NCI-H146 treated with DMSO at 0.1 percent for 48 hours (cell line): ENCODE results near the gene EEIG1.

ENCODE experiments used
- DNase-seq: peaks from one replicate; lab custom pipeline; 2025; ENCODE audit not compliant: unreplicated experiment; lab: John Stamatoyannopoulos, UW

EEIG1 gene

DNA sequence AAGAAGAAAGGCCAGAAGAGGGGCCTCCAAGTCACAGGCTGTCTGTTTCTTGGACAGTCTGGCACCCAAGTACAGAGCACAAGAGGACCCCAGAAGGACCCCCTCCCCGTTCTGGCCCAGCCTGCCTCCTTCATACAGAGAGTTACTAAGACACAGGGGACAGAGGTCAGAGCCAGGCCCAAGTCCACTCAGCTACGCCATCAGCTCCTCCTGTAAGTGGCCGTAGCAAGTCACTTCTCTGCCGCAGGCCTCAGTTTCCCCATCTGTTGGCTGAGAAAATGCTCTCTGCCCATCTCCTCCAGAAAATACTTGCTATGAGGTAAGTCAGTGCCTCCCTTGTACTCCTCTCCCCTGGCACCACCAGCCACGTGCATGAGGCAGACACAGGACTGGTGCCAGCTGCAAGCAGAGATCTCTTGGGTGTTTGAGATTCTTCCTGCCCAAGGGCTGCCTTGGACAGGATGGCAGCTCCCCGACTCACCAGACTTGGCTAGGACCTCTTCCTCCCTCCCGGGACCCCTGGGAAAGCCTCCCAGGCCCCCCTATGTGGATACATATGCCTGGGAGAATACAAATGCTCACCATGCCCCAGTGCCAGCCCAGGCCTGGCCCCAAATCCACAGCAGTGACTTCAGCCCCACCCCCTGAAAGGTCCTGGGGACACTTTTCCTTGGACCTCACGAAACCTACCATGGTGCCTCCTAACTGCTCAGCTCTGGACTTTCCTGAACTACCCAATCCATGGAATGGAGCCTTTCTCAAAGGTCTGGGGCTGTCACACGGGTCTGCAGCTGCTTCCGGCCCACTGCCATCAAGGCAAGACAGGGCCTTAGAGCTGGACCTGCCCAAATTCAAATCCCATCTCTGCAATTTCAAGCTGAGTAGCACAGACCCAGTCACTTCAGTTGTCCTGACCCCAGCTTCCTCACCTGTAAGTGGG is 5.1 kb downstream of the EEIG1 start:
- DNase-seq, result no peak

DNA sequence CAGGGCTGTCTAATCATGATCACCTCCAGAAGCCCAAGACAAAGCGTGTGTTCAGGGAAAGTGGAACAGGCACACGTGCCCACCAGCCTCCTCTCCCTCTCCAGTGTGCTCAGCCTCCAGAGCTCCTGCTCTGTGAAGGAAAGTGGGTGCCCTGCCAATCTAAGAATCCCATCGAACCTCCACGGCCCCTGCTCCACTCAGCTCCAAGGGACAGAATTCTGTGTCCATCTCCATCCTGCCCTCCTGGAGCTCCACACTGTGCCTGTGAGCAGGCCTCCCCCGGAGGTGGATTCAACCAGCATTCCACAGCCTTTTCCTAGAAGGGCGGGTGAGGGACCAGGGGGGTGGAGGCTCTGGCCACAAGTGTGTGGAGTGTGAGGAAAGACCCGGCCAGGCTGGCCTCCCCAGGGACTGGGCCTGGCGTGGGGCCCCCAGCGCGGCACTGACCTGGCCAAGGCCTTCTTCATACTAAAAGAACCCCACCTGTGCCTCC is 6.0 kb downstream of the EEIG1 start:
- DNase-seq, result no peak

DNA sequence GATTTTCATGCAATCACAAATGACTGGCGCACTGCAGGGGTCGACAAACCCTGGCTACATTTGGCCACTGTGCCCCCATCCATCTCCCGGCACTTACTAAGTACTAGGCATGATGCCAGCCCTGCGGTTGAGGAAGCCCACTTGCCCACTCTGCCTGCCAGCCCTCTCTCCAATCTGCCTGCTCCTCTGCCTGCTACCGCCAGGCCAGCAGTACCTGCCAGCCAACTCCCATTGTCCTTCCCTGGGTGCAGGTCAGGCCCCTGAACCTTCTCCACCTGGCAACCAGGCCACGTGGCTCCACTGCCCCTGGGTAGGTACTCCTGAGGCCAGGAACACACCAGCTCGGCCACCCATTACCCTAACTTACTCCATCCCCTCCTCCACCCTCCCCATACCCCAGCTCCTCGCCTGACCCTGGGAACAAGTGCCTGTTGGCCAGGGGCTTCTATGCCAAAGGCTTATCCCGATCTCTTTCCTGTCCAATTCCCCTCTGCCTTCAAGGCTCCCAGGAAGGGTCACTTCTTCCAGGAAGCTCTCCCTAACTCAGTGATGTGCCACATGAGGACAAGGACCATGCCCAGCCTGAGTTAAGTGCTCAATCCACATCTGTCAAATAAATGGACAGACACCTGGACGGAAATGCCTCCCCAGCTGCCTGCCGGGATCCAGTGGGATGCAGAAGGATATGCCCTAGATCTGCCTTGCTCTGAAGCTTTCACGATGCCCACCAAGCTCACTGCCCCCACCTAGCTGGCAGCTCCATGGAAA is 6.6 kb downstream of the EEIG1 start:
- DNase-seq, result no peak

DNA sequence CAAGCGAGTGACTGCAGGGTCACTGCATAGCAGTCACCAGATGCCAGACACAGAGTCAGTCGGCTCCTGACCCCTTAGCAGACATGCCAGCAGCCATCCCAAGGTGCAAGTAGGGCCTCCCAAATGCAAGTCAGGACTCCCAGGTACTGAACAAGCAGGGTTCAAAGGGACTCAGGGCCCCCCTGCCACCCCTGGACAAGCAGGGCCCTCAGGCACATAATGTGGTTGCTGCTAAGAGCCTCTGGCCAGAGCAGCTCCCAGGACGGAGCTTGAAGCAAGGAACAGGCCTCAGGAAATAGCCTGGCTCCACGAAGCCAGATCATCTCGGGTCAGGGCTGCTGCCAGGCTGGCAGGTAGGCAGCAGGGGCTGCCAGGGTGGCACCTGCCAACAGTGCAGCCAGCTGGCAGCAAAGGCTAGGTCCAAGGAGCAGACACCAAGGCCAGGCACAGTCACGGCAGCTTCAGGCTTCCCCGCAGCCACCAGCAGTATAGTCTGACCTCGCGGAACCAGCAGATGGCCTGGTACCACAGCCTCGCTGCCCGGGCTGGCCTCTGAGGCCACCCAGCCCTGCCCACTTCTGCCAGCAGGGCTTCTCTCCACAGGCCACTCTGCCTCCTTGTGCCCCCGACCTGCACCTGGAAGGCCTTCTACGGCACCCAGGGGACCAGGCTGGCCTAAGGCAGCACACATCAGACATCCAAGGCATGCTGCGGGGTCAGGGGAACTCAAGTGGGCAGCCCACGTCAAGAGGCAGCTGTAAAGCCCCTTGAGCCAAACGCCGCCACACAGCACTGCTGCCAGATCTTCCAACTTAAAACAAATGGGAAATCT is 7.4 kb downstream of the EEIG1 start:
- no peak for DNase-seq

DNA sequence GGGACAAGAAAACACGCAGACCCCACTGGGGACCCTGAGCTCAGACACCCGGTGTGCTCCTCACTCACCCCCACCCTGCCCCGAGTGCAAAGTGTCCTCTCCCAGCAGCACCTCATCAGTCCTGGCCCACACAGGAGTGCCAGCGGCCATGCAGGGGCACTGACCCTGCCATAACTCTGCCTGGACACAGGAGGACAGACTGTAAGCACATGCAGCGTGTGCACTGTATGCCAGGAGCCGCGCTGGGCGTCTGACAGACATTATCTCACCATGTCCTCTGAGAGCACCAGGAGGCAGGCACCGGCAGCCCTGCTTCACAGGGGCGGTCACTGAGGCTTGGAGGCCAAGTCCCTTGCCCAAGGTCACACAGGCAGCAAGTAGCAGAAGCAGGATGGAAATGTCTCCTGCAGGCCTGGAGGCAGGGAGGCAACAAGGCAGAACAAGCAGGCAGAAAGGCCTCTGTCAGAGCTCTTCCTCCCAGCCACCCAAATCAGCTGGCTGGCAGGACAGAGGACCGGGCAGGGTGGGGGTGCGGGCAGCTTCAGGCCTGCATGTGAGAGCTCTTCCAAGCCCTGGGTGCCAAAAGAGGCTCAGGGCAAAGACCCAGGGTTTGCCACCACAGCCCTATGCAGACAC is 8.4 kb downstream of the EEIG1 start:
- DNase-seq, result no peak

DNA sequence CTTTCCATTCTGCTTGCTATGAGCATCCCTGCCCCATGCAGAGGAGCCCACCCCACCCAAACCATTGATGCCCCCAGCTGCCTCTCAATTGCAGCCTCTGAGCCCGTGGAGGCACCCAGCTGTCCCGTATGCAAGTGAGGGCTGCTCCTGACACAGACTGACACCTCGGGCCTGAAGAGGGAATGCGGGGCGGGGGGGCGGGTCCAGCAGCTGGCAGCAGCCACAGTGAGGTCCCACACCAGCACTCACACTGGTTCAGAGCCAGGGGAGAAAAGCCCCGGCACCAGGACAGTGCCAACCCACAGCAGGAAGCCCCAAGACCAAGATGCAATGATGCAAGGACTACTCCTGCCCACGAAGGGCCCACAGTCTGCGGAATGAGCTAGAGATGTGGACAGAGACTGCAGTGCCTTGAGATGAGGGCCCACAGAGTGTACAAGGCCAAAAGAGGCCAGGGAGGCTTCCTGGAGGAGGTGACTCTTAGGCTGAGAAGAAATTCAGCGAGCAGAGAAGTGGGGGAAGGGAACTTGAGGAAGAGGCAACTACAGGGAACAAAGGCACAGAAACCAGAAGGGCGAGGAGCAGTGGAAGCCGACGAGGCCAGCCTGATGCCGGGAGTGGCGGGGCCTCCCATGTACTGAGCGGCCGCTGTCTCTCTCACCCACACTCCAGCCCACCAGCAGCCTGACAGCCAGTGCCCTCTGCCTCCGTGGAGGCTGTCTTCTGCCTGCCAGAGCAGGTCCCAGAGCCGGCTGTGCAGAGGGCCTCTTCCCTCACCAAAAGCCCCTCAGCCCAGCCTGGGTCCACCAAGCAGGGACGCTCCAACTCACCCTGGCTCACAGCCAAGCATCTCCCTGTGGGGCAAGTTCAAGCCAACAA is 9.2 kb downstream of the EEIG1 start:
- no peak for DNase-seq

DNA sequence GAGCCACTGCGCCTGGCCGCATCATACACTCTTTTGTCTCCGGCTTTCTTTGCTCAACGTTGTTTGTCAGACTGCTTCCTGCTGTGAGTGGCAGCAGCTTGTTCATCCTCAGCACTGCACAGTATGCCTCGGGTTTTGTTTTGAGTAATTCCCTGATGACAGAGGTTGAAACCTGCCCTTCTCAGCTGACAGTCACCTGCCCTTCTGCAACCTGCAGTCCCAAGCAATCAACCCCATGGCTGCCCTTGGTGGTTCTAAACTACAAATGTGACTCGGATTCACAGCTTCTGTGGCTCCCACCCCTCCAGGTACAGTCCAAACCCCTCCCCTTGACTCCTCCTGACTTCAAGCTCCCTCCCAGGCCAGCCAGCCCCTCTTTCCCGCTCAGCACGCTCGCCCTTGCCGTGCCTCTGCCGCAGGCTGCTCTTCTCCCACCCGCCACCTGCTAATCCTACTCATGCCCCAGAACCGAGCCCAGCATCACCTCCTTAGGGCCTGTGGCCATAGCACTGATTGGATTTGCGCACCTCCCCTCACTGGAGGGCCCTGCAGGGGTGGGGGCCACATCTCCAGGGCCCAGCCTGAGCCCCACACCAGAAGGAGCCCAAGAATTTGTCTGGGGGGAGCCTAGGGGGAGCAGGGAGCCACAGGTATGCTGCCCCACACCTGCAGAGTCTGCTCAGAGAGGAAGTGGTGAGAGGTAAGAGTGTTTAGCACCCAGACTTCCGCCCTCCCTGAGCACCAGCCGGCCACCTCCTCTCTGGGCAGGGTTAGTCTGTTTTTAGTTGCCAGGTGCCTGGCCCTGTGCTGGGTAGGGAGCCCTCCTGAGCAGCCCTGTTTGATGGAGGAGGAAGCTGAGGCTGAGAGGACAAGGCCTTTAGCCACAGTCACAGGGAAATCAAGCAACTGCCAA is 10.1 kb downstream of the EEIG1 start:
- peak; percentile 92 for DNase-seq

DNA sequence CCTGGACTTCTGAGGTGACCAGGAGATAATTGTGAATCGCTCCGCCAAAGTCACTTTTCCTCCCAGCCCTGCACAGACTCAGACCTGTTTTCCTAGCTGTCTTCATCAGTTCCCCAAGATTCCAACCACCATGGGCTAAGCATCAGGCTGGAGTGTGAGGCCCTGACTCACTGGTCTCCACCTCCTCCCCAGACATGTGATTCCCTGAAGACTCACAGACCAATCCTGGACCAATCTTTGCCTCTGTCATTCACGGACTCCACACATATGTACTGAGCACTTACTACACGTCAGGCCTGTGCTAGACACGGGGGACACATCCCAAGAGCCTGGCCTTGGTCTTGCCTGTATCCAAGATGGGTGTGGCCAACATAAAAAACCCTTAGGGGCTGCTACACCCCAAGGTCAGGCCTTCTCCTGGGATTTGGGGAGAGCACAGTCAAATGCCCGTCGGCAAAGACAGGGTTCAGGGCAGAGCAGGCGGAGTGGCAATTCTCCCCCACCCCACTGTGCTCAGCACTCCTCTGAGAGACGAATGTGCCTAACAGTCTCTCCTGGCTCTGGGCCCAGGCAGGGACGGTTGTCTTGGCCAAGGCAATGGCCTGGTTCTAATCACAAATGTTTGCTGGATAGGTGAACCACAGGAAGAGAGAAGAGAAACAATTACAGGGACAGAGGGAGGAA is 11.9 kb downstream of the EEIG1 start:
- DNase-seq, result no peak

DNA sequence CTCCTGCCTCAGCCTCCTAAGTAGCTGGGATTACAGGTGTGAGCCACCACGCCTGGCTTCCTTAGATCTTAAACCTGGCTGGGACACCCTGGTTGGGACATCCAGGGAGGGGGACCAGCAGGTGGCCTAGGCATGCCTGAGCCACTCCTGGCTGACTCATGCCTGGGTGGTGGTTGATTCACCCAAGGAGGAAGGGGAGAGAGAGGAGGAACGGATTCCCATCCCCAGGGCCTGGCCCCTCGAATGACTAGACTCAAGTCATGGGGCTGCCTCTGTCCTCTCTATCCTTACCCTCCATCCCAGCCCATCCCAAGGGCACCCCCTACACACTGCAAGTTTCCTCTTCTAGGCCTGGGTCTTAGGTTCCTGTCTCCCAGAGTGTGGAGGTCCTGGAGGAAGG is 12.7 kb downstream of the EEIG1 start:
- DNase-seq, result no peak

DNA sequence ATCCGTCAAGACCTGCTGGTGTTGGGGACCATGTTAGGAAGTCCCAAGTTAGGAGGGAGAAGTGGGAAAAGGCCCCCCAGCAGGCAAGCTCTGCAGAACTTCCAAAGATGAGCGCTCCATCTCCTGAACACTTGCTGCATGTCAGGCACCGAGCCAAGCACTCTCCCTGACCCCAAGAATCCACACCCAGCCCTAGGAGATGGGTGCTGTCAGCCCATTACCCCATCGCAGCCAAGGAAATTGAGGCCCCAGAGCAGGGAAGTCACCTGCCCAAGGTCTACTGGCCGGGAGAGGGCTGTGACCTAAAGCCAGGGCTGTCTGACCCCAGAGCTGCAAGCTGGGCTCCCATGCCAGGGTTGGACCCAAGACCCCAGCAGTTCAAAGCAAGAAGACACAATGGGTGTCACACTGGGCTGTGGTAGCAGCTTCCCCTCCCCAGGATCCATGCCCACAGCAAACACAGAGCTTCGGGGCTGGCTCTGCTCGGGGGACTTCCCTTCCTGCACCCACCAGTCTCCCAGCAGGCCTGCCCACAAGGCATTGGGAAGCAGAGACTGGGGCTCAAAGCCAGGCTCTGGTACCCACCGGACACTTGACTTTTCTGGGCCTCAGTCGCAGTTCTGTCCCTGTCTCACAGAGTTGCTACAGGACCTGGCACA is 13.5 kb downstream of the EEIG1 start:
- DNase-seq, result no peak

DNA sequence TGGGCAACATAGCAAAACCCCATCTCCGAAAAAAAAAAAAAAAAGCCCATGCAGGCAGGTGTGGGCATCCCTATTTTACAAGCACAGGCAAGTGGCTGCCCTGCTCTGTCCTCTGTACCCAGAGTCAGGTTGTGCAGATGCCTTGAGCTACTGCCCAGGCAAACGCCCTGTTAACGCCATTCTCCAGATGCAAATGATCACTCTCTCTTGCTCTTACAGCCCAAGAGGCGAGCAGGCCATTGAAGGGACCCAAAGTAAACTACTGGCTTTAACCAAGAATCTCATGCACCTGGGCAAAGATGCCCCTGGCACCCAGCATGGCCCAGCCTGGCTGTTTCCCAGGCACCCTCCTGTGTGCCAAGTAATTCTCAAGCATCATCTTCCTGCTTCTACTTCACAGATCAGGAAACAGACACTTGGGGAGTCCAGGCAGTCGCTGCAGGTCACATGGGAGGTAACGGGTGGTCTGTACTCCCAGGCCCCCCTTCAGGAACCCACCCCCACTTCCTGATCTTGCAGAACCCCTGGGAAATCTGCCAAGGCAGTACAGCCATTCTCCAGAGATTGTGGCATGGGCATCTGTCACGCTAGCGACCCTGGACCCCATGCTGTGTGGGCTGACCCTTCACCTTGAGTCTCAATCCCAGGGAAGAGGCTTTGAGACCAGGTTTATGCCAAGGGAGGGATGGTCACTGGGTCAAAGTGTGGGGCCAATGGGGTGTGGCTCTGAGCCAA is 14.2 kb downstream of the EEIG1 start:
- DNase-seq, result no peak

DNA sequence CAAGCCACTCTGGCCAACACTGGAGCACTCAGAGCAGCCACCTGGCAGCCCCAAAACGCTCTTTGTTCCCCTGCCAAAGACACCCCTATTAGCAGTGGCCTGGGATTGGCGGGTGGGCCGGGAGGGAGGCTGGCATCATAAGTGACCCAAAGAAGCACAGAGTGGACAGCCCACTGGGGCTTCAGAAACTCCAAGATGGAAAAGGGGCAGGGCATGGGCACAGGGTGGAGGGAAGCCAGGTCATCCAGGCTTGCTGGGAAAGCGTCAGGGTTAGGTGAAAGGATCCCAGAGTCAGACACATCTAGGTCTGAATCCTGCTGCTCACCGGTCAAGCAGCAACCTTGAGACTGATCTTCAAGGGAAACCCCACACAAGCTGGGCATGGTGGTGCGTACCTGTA is 14.8 kb downstream of the EEIG1 start:
- DNase-seq, result no peak

DNA sequence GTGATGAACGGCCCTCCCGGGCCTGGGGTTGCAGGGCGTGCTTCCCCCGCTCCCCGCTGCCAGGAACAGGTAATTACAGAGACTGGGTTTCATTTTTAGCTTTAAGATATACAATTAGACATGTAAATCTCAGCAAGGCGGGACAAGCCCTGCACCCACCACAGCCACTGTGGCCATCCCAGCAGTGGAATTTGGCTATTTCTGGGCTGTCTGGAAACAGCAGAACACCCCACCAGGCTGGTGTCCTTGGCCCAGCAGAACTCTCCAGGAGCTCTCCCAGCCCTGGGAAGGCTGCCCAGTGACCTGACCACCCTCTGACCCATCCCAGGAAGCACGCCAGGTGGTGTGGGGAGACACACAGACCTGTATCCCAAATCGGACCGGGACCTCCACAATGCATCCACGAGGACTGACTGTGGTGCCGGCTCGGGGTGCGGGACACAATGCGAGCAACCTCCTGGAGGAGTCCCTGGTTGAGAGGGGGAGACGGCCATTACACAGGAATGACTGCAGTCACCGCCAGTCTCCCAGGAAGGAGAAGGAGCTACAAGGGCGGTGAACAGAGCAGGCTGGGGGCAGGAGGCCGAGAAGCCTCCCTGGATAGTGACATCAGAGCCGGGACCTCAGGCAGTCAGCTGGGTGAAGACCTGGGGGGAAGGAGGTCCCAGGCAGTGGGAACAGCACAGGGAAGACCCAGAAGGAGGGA is 17.3 kb downstream of the EEIG1 start:
- DNase-seq, result no peak

DNA sequence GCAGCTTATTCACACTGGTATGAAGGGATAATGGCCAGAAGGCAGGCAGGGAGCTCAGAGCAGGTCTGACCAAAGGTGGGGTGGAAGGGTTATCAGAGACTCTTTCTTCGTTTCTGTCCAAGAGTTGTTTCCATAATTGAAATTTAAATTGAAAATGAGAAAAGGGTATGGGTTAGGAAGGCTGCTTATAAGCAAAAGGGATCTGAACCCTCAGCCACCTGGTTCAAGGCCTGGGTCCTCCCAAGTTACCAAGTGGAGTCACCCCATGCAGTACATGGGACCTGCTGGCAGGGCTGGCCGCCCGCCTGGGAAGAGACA is 17.8 kb downstream of the EEIG1 start:
- DNase-seq, result no peak

DNA sequence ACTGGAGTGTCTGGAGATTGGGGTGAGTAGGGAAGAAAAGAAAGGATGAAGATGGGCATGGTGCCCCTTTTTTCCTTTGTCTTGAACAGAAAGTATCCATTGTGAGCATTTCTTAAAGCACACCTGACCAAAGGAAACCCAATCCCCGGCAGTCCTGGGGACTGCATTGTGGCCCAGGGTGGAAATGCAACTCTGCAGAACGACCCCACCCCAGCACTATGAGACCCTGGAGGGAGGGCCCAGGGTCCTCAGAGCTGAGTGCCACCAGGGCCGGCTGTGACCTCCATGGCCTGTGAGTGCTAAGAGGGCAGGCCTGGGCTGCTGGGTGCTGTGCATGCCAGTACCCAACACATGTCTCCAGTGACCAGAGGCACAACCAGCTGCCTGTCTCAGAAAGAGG is 18.5 kb downstream of the EEIG1 start:
- no peak for DNase-seq

DNA sequence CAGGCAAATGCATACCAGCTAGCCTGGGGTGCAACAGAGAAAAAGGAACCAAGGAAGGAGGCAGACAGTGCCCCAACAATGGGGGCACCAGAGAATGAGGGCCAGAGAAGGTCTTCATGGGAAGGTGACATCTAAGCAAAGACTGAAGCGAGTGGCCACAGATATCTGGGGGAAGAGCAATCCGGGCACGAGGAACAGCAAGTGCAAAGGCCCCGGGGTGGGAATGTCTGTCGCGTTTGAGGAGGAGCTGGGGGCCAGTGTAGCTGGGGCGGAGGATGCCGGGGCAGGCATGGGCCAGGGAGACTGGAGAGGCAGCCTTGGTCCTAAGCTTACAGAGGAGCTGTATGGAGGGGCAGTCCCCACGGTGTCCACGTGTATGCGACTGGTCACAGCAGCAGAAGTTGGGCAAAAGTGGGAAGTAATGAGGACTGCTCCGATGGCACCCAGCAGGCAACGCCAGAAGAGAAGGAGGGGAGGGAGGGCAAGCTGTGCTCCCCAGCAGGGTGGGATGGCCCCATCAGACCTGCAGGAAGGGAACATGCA is 19.1 kb downstream of the EEIG1 start:
- DNase-seq, result no peak
